Ascending aorta (tissue), 2 donors: ENCODE data around the gene FADS3. TPM values are rescaled to one million over a fixed set of nuclear protein-coding genes. Genes with fewer than 3 reads are reported as not detected.
A peak's percentile ranks its signal among the peaks of the same experiment; 100 is the strongest.

Experiments
- DNase-seq, 2 donors: peaks; one replicate each; pipeline ENCODE4 v3.0.0-alpha.2; 2019; ENCODE audit warnings: low spot score in 2 of 2
- H3K27ac ChIP-seq, 2 donors: fragments of 200-600 bp; sonication (generic); one replicate each; pipeline ENCODE4 v1.5.1; 2016 to 2017; ENCODE audit warnings: mild to moderate bottlenecking in 1 of 2
- H3K27me3 ChIP-seq: fragments of 200-600 bp; sonication (generic); one replicate; pipeline ENCODE4 v1.5.1; 2017
- H3K36me3 ChIP-seq, 2 donors: fragments of 200-600 bp; sonication (generic); one replicate each; pipeline ENCODE4 v1.5.1; 2016
- H3K4me1 ChIP-seq, 2 donors: fragments of 200-600 bp; sonication (generic); one replicate each; pipeline ENCODE4 v1.5.1; 2016 to 2017; ENCODE audit warnings: mild to moderate bottlenecking in 1 of 2
- H3K4me3 ChIP-seq, 2 donors: fragments of 200-600 bp; sonication (generic); one replicate each; pipeline ENCODE4 v1.5.1; 2016 to 2017; ENCODE audit warnings: mild to moderate bottlenecking in 1 of 2
- H3K9me3 ChIP-seq, 2 donors: fragments of 200-600 bp; sonication (generic); one replicate each; pipeline ENCODE4 v1.5.1; 2016
- intact Hi-C: fragments of 100-400 bp; cut with DNase I; formaldehyde crosslinking; loops from one replicate; pipeline ENCODE4 v1.15.1; 2023
- total RNA-seq: library from RNA; depleted of rRNA; stranded (reverse); fragments of >200 nt; gene quantifications from one replicate; pipeline ENCODE4 v1.1.0, GENCODE V29; 2016
- TF ChIP-seq, protein P1 (sequence below), 3 experiments: fragments of 200-600 bp in 2 of 3; fragments of 450-650 bp in 1 of 3; sonication (generic) in 2 of 3; IDR thresholded peaks; one replicate each; pipeline ENCODE4 v1.5.1; 2016 to 2019; ENCODE audit warnings: antibody characterized with exemption in 3 of 3, mild to moderate bottlenecking in 1 of 3, moderate library complexity in 1 of 3

Gene FADS3
- total RNA-seq, 1 donor from 2014 or later, result 191 TPM

DNA sequence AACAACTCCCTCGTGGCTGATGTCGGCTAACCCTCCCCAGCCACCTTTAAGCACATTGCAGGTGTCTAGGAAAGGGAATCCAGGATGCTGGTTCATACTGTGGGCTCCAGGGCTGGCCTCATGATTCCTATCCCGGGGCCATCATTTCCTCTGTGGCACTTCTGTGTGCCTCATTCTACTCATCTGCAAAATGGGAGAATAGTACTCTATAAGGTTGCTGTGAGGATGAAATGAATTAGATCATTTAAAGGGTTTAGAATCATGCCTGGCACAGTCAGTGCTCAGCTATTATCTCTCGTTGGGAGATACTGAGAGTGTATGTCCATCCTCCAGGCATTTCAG is 4.3 kb upstream of the FADS3 start:
- Histone ChIP-seq H3K4me1 (peaks cover 0 to 5% of the 10 kb centered on the region in 2 donors), H3K27ac (no peak overlapping the region), H3K36me3 (no peaks in the 10 kb centered on the region), H3K9me3 (no peaks in the 10 kb centered on the region), H3K27me3 (no peaks in the 10 kb centered on the region), H3K4me3 (no peak overlapping the region)
- DNase-seq, result no peak
- TF ChIP-seq, protein P1, sequence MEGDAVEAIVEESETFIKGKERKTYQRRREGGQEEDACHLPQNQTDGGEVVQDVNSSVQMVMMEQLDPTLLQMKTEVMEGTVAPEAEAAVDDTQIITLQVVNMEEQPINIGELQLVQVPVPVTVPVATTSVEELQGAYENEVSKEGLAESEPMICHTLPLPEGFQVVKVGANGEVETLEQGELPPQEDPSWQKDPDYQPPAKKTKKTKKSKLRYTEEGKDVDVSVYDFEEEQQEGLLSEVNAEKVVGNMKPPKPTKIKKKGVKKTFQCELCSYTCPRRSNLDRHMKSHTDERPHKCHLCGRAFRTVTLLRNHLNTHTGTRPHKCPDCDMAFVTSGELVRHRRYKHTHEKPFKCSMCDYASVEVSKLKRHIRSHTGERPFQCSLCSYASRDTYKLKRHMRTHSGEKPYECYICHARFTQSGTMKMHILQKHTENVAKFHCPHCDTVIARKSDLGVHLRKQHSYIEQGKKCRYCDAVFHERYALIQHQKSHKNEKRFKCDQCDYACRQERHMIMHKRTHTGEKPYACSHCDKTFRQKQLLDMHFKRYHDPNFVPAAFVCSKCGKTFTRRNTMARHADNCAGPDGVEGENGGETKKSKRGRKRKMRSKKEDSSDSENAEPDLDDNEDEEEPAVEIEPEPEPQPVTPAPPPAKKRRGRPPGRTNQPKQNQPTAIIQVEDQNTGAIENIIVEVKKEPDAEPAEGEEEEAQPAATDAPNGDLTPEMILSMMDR (IDR thresholded peaks at IDR 0.05), result no peak
- intact Hi-C loops, result no loop called here

DNA sequence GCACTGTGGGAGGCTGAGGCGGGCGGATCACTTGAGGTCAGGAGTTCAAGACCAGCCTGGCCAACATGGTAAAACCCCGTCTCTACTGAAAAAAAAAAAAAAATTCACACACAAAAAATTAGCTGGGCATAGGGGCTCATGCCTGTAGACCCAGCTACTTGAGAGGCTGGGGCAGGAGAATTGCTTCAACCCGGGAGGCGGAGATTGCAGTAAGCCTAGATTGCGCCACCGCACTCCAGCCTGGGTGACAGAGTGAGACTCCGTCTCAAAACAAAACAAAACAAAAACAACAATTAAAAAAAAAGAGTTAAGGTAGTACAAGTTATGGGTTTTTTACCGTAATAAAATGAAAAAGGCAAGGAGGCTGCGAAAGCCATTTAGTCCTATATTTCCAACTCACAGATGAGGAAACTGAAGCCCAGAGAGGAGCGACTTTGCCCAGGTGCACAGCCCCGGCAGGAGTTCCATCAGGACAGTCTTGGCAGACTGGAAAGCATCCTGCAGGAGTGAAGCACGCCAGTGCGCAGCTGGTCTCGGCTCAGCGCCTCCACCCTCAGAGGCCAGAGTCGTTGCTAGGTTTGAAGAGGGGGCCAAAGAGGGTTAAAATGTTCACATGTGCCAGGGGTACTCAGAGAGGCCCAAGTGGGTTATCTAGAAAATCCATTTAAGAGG is 3.8 kb upstream of the FADS3 start:
- Histone ChIP-seq H3K36me3 (no peaks in the 10 kb centered on the region), H3K27ac (peak overlapping the region in 1 of 2 donors; percentile 38), H3K9me3 (no peaks in the 10 kb centered on the region), H3K4me1 (peaks cover 0 to 5% of the 10 kb centered on the region in 2 donors), H3K27me3 (no peaks in the 10 kb centered on the region), H3K4me3 (no peak overlapping the region)
- TF ChIP-seq, protein P1 (IDR thresholded peaks at IDR 0.05), result no peak
- no peak for DNase-seq
- intact Hi-C loops, result no loop called here

DNA sequence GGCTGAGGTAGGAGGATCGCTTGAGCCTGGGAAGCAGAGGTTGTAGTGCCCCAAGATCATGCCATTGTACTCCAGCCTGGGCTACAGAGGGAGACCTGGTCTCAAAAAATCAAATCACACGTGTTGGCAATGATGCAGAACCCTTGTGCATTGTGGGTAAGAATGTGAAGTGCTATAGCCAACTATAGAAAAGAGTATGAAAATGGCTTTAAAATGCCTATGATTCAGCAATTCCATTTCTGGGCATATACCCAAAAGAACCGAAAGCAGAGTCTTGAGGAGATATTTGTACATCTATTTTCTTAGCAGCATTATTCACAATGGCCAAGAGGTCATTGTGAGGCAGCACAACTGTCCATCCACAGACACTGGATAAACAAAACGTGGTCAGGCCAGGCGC is 2.6 kb upstream of the FADS3 start:
- TF ChIP-seq, protein P1 (IDR thresholded peaks at IDR 0.05), result no peak
- peaks cover 9 to 13% of the 10 kb centered on the region in 2 donors for H3K4me1 ChIP-seq
- no peaks in the 10 kb centered on the region for H3K36me3 ChIP-seq
- H3K4me3 ChIP-seq, result no peak overlapping the region
- H3K9me3 ChIP-seq, result no peaks in the 10 kb centered on the region
- intact Hi-C loops, result no loop called here
- no peak for DNase-seq
- no peaks in the 10 kb centered on the region for H3K27me3 ChIP-seq
- H3K27ac ChIP-seq, result peak overlapping the region; percentile 30 to 34

DNA sequence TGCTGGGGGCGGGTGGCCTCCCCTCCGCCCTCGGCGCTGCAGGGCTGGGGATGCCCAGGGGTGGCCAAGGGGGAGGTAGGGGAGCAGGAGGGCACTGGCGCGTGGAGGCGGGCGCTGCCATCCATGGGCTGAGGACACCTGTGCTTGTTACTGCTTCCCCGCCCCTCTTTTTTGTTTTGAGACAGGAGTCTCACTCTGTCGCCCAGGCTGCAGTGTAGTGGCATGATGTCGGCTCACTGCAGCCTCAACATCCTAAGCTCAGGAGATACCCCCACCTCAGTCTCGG is 683 bp upstream of the FADS3 start:
- H3K4me1 ChIP-seq, result peaks cover 22 to 26% of the 10 kb centered on the region in 2 donors
- TF ChIP-seq, protein P1 (IDR thresholded peaks at IDR 0.05), result peak in 1 of 3 experiments; percentile 24

DNA sequence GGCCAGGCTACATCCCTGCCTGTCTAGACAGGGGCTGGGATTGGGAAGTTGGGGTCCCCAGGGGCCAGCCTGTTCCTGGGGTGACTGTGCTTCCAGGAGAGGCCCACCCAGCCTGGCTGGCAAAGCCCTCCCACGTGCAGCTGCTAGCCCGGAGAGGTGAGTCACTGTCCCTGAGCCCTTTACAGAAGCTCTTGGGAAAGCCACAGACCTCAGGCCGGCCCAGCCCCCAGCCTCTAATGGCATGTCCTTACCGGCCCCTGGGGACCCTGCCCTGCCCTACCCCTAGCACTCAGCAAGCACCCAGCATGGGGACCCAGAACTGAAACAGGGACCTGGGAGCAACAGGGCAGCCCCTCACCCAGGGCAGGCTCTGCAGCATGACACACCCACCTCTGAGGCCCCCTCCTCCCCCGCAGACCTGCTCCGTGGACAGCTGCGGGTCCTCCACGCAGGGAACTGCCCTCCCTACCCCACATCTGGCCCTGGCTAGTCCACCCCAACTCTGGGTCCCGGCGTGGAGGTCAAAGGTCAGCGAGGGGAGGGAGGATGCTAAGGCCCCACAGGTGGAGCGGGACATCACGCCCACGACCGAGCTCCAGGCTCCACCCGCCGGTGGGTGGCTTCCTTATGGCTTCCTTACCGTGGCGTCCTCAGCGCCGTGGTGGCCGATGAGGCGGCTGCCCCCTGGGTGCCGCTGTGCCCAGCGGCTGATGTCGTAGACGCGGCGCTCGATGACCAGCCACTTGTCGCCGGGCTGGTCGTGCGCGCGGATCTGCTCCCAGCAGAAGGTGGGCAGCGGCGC is 615 bp downstream of the FADS3 start:
- Histone ChIP-seq H3K4me1 (peaks cover 25 to 37% of the 10 kb centered on the region in 2 donors), H3K27me3 (no peaks in the 10 kb centered on the region), H3K27ac (peak overlapping the region; percentile 90 to 98), H3K9me3 (no peaks in the 10 kb centered on the region), H3K36me3 (no peaks in the 10 kb centered on the region), H3K4me3 (peak overlapping the region; percentile 99)
- intact Hi-C loops, result loop anchor here (1.0 to 2.0 kb wide), 5 partner anchors 56 to 214 kb away; partner anchors contain the start of genes FADS2 and FTH1
- TF ChIP-seq, protein P1 (IDR thresholded peaks at IDR 0.05), result peak in 2 of 3 experiments; percentile 6
- DNase-seq, result peak; percentile 87 to 94

More for the DNA sequence above, 683 bp upstream of the FADS3 start:
- H3K9me3 ChIP-seq, result no peaks in the 10 kb centered on the region
- H3K36me3 ChIP-seq, result no peaks in the 10 kb centered on the region
- peak overlapping the region; percentile 99 for H3K4me3 ChIP-seq
- intact Hi-C loops, result no loop called here
- no peaks in the 10 kb centered on the region for H3K27me3 ChIP-seq
- no peak for DNase-seq
- H3K27ac ChIP-seq, result peak overlapping the region; percentile 90 to 98
